Cardiac septum (tissue), 1 donor: ENCODE results near the gene PTPRU. TPM values are rescaled to one million over a fixed set of nuclear protein-coding genes. Genes with fewer than 3 reads are reported as not detected.

Experiments
- DNase-seq: peaks from one replicate; pipeline ENCODE4 v3.0.0-alpha.2; 2020; ENCODE audit warnings: low spot score
- intact Hi-C: fragments of 100-400 bp; cut with DNase I; formaldehyde crosslinking; loops from one replicate; pipeline ENCODE4 v1.14.0; 2022
- long read RNA-seq: library from polyadenylated mRNA; unstranded; transcript quantifications from one replicate; pipeline ENCODE4 v2.0.0, GENCODE V29; 2021
- total RNA-seq: library from RNA; stranded (reverse); fragmentation: NEBNext Ultra II Directional; extraction: Animal tissue kit (Norgen Biotek cat#: 25700); gene quantifications from one replicate; pipeline ENCODE4 v1.2.1, GENCODE V29; 2021
- donor health status: DM: no; HTN: no; CAD: no.

Gene PTPRU
- total RNA-seq: 6.6 TPM
- long read RNA-seq, partial matches to known transcripts: 7 of 10 reads
- long read RNA-seq, other reads (novel, unspliced or antisense): 2 of 10 reads

- intact Hi-C loops: loop anchor here (2.0 to 10.0 kb wide), 7 partner anchors 106 to 1473 kb away; no protein-coding TSS in a partner anchor
- peak; percentile 93 for DNase-seq
Measured at GRCh38 chr1:29235955-29236711, at the start of gene PTPRU. PTPRU (plus strand) TSS chr1:29236522; CDS start chr1:29236645, 123 bp downstream.

DNA sequence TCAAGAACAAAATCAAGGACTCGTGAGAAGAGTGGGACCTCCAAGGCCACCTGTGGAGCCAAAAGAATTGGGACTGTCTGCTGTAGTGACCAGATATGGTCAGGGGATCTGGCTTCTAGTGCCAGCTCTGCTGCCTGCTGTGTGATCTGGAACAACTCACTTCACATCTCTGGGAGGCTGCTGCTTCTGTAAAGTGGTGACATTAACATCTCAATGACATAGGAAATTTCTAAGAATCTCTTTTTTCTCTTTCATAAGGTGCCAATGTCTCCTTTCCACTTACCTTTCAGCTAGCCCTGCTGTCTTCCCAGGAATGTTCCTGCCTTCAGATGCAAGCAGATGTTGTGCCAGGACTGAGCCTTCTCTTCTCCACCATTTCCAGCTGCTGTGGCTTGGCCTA lies 49.6 kb upstream of the PTPRU start:
- DNase-seq: no peak
- intact Hi-C loops: loop anchor here (10.0 kb wide), 1 partner anchor 142 kb away; no protein-coding TSS in a partner anchor

DNA sequence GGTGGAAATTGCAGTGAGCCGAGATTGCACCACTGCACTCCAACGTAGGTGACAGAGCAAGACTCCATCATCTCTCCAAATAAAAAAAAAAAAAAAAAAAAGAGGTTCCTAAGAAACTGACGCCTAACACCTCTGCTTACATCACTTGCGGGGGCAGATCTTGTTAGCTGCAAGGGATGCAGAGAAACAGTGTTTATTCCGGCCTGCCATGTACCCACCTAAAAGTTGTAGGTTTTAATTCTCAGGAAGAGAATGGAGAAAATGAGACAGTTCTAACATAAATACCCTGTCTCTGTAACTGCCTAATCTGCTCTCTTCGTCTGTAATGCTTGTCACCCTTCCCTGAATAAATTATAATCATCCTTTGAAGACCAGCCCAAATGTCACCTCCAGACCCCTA lies 45.6 kb upstream of the PTPRU start:
- intact Hi-C loops: no loop called here
- DNase-seq: no peak

- no peak for DNase-seq
- intact Hi-C loops: no loop called here
Measured at GRCh38 chr1:29193879-29194455, 42.4 kb upstream of the PTPRU start.

DNA sequence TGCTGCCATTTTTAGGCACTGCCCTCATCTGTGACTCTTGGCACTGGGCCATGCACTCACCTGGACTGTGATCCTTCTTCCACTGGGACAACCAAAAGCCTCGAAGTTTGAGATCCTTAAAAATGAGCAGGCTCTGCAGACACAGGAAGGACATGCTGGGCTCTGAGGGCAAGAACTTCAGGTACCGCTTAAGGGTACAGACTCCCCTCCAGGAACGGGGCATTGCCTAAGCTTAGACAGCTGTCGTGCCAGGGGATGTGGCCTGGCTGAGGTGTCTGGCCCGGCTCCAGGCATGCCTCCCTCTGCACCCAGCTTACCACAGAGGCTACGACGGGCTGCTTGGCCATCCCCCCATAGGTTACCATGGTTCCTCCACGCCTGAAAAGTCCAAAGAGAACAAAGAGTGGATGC lies 40.4 kb upstream of the PTPRU start:
- intact Hi-C loops: no loop called here
- DNase-seq: no peak

- intact Hi-C loops: no loop called here
- DNase-seq: no peak
Measured at GRCh38 chr1:29196863-29197589, 39.3 kb upstream of the PTPRU start.

DNA sequence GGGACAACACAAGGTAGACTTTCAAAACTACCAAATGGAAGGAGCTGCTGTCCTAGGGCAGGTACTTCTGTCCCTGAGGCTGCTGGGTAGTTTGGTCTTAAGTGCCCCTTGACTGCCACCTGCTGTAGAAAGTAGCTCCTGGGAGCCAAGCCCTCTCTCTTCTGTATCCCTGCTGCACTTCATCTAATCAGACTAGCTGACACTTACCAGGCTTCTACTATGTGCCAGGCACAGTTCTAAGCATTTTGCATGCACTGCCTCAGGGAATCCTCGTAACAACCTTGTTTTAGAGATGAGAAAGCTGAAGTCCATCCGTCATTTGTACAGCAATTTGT lies 38.8 kb upstream of the PTPRU start:
- DNase-seq: no peak
- intact Hi-C loops: no loop called here

GRCh38 chr1:29197993-29198392 lies 38.3 kb upstream of the PTPRU start:
- DNase-seq: no peak
- intact Hi-C loops: no loop called here

GRCh38 chr1:29200906-29201594 lies 35.3 kb upstream of the PTPRU start:
- intact Hi-C loops: loop anchor here (5.0 kb wide), 1 partner anchor 219 kb away; no protein-coding TSS in a partner anchor
- DNase-seq: no peak

GRCh38 chr1:29201595-29202051 lies 34.7 kb upstream of the PTPRU start:
- intact Hi-C loops: loop anchor here (2.0 to 5.0 kb wide), 4 partner anchors 19 to 417 kb away; no protein-coding TSS in a partner anchor
- DNase-seq: no peak

DNA sequence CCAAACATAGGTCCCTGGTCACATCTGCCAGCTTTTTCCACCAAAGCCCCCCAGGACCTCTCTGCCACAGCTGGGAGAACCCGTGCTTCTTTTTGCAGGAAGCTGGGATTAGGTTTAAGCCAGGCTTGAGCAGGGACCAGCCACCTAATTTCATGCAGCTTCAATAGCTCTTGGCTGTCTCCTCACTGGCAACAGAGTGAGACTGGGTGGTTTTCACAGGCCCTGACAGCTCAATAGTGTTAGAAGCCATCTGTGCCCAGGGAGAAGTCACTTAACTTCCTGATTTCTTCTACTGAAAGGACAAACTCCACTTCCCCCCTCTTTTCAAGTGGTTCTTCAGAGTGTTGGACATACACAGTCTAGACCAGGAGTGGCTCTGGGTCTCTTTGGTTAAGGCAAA lies 34.3 kb upstream of the PTPRU start:
- intact Hi-C loops: loop anchor here (2.0 to 5.0 kb wide), 4 partner anchors 19 to 417 kb away; no protein-coding TSS in a partner anchor
- no peak for DNase-seq

- intact Hi-C loops: loop anchor here (1.0 to 5.0 kb wide), 5 partner anchors 20 to 418 kb away; no protein-coding TSS in a partner anchor
Measured at GRCh38 chr1:29202584-29203340, 33.6 kb upstream of the PTPRU start.

GRCh38 chr1:29208442-29208841 lies 27.9 kb upstream of the PTPRU start:
- DNase-seq: no peak
- intact Hi-C loops: no loop called here

More at GRCh38 chr1:29202584-29203340, 33.6 kb upstream of the PTPRU start:
- DNase-seq: peak; percentile 96

GRCh38 chr1:29209173-29209572 lies 27.1 kb upstream of the PTPRU start:
- DNase-seq: no peak
- intact Hi-C loops: no loop called here

GRCh38 chr1:29210278-29211085 lies 25.8 kb upstream of the PTPRU start:
- DNase-seq: no peak
- intact Hi-C loops: no loop called here

DNA sequence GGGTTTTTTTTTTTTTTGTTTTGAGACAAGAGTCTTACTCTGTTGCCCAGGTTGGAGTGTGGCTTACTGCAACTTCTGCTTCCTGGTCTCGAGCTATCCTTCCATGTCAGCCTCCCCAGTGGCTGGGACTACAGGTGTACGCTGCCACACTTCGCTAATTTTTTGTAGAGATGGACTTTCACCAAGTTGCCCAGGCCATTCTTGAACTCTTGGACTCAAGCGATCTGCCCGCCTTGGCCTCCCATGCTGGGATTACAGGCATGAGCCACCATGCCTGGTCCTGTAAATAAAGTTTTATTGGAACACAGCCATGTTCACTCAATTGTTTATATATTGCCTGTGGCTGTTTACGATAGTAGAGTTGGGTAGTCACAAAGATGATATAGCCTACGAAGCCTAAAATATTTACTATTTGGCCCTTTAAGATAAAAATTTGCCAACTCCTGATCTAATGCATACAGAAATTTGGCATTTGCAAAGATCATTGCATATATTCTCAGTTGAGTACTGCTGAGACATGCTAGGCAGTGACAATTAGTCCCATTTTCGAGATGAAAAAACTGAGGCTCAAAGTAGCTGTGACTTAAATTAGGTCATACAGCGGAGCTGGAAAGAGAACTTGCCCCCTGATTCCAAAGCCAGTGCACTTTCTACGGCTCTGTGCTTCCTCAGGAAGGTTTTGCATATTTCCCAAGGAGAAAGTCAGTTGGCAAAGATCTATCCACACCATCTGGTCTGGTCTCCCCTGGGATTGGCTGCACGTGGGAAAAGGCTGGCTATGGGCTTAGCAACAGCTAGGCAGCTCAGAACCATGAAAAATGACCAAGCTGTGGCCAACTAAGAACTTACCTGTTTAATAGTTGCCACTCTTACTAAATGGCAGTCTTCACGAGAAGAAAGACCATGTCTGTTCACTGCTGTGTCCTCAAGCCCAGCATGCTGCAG lies 25.0 kb upstream of the PTPRU start:
- no peak for DNase-seq
- intact Hi-C loops: no loop called here

DNA sequence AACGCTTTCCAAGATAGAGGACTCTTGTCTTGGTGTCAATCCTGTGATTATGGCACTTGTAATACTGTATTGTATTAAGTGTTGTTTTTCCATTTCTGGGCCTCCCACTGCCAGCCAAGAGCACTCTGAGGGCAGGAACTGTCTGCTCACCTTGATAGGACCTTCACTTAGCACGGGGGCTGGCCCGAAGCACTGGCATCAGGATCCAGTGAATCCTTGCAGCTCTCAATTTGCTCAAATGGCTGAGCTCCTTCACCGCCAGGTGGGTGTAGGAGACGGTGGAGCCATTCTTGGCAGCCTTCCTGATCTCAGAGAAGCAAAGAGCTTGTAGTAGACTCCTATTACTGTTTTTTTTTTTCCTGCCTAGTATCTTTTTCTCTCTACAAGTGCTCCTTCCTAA lies 23.3 kb upstream of the PTPRU start:
- no peak for DNase-seq
- intact Hi-C loops: no loop called here
